Transverse colon (tissue), 3 donors: ENCODE measurements around the gene BPHL.
"Not testable (repeated sequence)": the region's sequence is repeated elsewhere in the genome, so short reads cannot be mapped to it uniquely, and the experiment has no call there.

Experiments
- CTCF ChIP-seq, 5 experiments: fragments of 200-600 bp in 3 of 5; fragments of 450-650 bp in 2 of 5; sonication (generic) in 3 of 5; IDR thresholded peaks; 1 replicate in 2 of 5; 2 replicates in 3 of 5; pipeline ENCODE4 v1.5.1; 2016 to 2017; ENCODE audit warnings: antibody characterized with exemption in 5 of 5, inconsistent platforms in 3 of 5, mild to moderate bottlenecking in 2 of 5, moderate library complexity in 1 of 5
- POLR2A ChIP-seq: fragments of 450-650 bp; IDR thresholded peaks from one replicate; pipeline ENCODE4 v1.6.1; 2016; ENCODE audit warnings: antibody characterized with exemption, mild to moderate bottlenecking, moderate library complexity

GRCh38 chr6:3178666-3179065 lies 60.2 kb downstream of the BPHL start:
- not testable (repeated sequence) for TF ChIP-seq POLR2A; CTCF (IDR thresholded peaks at IDR 0.05)
